Urothelium cell line (cell line): ENCODE results near the gene MAP10.

Experiments used
- DNase-seq: peaks from one replicate; pipeline ENCODE4 v3.0.0; 2011; ENCODE audit warnings: low spot score, mixed read lengths
- FAIRE-seq: peaks from 2 replicates; lab custom pipeline; 2011; peaks lifted over from hg19 to GRCh38; lab: Jason Lieb, UNC

The MAP10 gene

DNA sequence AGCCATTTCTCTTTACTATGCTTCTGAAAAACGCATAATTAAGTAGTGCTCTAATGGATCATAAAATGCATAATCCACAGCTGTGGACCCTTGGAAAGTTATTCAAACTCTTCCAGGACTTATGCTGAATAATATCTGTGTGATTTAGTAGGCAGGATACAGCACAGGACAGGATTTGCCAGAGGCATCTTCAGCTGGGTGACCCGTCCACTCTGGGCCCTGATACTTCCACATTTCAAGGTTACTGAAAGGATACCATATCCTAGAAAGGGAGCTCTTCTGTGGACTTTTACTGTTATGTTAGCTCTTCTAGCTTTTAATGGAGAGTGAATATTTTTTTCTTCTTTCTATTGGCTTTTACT is 49.6 kb downstream of the MAP10 start:
- FAIRE-seq (no peak), DNase-seq (no peak)

DNA sequence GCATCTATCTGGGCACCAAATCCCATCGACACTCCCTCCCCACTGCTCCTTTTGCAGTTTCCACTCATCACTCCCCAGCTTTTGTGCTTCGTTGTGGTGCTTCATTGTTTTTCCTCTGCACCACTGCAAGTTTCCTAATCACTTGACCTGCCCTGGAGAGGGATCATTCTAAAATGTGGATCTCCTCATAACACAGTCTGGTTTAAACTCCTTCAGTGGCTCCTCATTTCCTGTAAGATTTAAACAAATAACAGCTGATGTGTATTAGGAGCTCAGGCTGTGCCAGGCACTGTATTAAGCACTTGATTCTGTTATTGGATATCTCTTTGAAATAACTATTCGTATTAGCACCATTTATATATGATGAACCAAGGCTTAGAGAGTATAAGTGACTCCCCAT is 51.3 kb downstream of the MAP10 start:
- no peak for DNase-seq
- no peak for FAIRE-seq
